ENCODE results near the gene TRIM4. TPM values are rescaled to one million over a fixed set of nuclear protein-coding genes. Genes with fewer than 3 reads are reported as not detected.

Gene TRIM4
- total RNA-seq, 1 donor from 2014 or later = 32.1 TPM

- peak; percentile 98 for ATAC-seq
- intact Hi-C loops (cut with DNase I) = no loop called here
- peak; percentile 73 for DNase-seq (ENCODE audit: low spot score)
Observed at GRCh38 chr7:99860281-99861127, 58.8 kb downstream of the TRIM4 start.

- ATAC-seq (no peak), DNase-seq (ENCODE audit: low spot score) (no peak)
- intact Hi-C loops (cut with DNase I) = no loop called here
Observed at GRCh38 chr7:99855236-99855635, 64.1 kb downstream of the TRIM4 start.

GRCh38 chr7:99848420-99849216 lies 70.7 kb downstream of the TRIM4 start:
- DNase-seq (ENCODE audit: low spot score) (no peak), ATAC-seq (no peak)
- intact Hi-C loops (cut with DNase I) = no loop called here

- no peak for DNase-seq (ENCODE audit: low spot score)
Observed at GRCh38 chr7:99844328-99844727, 75.0 kb downstream of the TRIM4 start.

GRCh38 chr7:99843808-99844207 lies 75.5 kb downstream of the TRIM4 start:
- ATAC-seq (no peak), DNase-seq (ENCODE audit: low spot score) (no peak)
- intact Hi-C loops (cut with DNase I) = no loop called here

More at GRCh38 chr7:99844328-99844727, 75.0 kb downstream of the TRIM4 start:
- intact Hi-C loops (cut with DNase I) = no loop called here
- no peak for ATAC-seq

GRCh38 chr7:99842926-99843325 lies 76.4 kb downstream of the TRIM4 start:
- ATAC-seq (no peak), DNase-seq (ENCODE audit: low spot score) (no peak)
- intact Hi-C loops (cut with DNase I) = no loop called here

Other genes starting within 250 kb of the TRIM4 start
- 4.6 TPM for gene CYP3A5, start 239.5 kb downstream of the TRIM4 start, total RNA-seq
- not detected for gene CYP3A7, start 184.3 kb downstream of the TRIM4 start, total RNA-seq
- gene CYP3A4, start 135.3 kb downstream of the TRIM4 start, total RNA-seq = not detected
- gene CYP3A43, start 91.5 kb downstream of the TRIM4 start, total RNA-seq = 0.62 TPM
- not detected for gene OR2AE1, start 42.5 kb downstream of the TRIM4 start, total RNA-seq
- gene GJC3, start 10.1 kb upstream of the TRIM4 start, total RNA-seq = 31.7 TPM
- 120 TPM for gene AZGP1, start 56.5 kb upstream of the TRIM4 start, total RNA-seq
- gene ZKSCAN1, start 96.1 kb upstream of the TRIM4 start, total RNA-seq = 96.9 TPM
- 13.0 TPM for gene ZSCAN21, start 130.2 kb upstream of the TRIM4 start, total RNA-seq
- gene ZNF3, start 162.2 kb upstream of the TRIM4 start, total RNA-seq = 25.3 TPM
- gene COPS6, start 169.4 kb upstream of the TRIM4 start, total RNA-seq = 76.2 TPM
- gene MCM7, start 181.9 kb upstream of the TRIM4 start, total RNA-seq = 42.4 TPM
- gene AP4M1, start 182.1 kb upstream of the TRIM4 start, total RNA-seq = 19.5 TPM
- gene TAF6, start 199.8 kb upstream of the TRIM4 start, total RNA-seq = 30.6 TPM
- 21.1 TPM for gene CNPY4, start 200.1 kb upstream of the TRIM4 start, total RNA-seq
- 2.5 TPM for gene MBLAC1, start 207.4 kb upstream of the TRIM4 start, total RNA-seq
- gene LAMTOR4, start 229.4 kb upstream of the TRIM4 start, total RNA-seq = 114 TPM
- gene TRAPPC14, start 239.2 kb upstream of the TRIM4 start, total RNA-seq = 15.4 TPM
- gene GAL3ST4, start 249.1 kb upstream of the TRIM4 start, total RNA-seq = 10.8 TPM

Data from sciatic nerve (tissue), 2 donors.